Smooth muscle cell (in vitro differentiated cells): Measurements from ENCODE around the gene OR52I1. TPM values are rescaled to one million over a fixed set of nuclear protein-coding genes. Genes with fewer than 3 reads are reported as not detected.
A peak's percentile ranks its signal among the peaks of the same experiment; 100 is the strongest.

ENCODE experiments used
- DNase-seq: peaks from one replicate; lab custom pipeline; 2025; ENCODE audit not compliant: unreplicated experiment; lab: John Stamatoyannopoulos, UW
- H2AFZ ChIP-seq: fragments of 200-600 bp; sonication (generic); 2 replicates; pipeline ENCODE4 v1.6.0; 2016; ENCODE audit warnings: antibody characterized with exemption, low read depth, mild to moderate bottlenecking
- H3F3A ChIP-seq: fragments of 200-600 bp; sonication (generic); 2 replicates; pipeline ENCODE4 v1.6.0; 2017; ENCODE audit warnings: antibody characterized with exemption, low read depth
- H3K27ac ChIP-seq: fragments of 200-600 bp; sonication (generic); 2 replicates; pipeline ENCODE4 v1.5.1; 2016; ENCODE audit warnings: low read depth, mild to moderate bottlenecking
- H3K27me3 ChIP-seq: fragments of 200-600 bp; sonication (generic); 2 replicates; pipeline ENCODE4 v1.6.1; 2016; ENCODE audit warnings: low read depth, mild to moderate bottlenecking
- H3K36me3 ChIP-seq: fragments of 200-600 bp; sonication (generic); 2 replicates; pipeline ENCODE4 v1.5.1; 2016; ENCODE audit warnings: low read depth
- H3K4me1 ChIP-seq: fragments of 200-600 bp; sonication (generic); 2 replicates; pipeline ENCODE4 v1.5.1; 2016; ENCODE audit warnings: low read depth
- H3K4me2 ChIP-seq: fragments of 200-600 bp; sonication (generic); 2 replicates; pipeline ENCODE4 v1.6.0; 2016; ENCODE audit warnings: mild to moderate bottlenecking
- H3K4me3 ChIP-seq: fragments of 200-600 bp; sonication (generic); 2 replicates; pipeline ENCODE4 v1.5.1; 2016; ENCODE audit warnings: mild to moderate bottlenecking
- H3K79me2 ChIP-seq: fragments of 200-600 bp; sonication (generic); 2 replicates; pipeline ENCODE4 v1.6.0; 2016; ENCODE audit warnings: low read depth, mild to moderate bottlenecking
- H3K9ac ChIP-seq: fragments of 200-600 bp; sonication (generic); 2 replicates; pipeline ENCODE4 v1.6.0; 2016; ENCODE audit warnings: low read depth
- H3K9me3 ChIP-seq: fragments of 200-600 bp; sonication (generic); replicated peaks from 2 replicates; pipeline ENCODE4 v1.5.1; 2016; ENCODE audit warnings: low read depth
- H4K20me1 ChIP-seq: fragments of 200-600 bp; sonication (generic); 2 replicates; pipeline ENCODE4 v1.6.0; 2016; ENCODE audit warnings: low read depth
- WGBS: methylation state at CpG from one replicate; pipeline ENCODE4 v1.1.7; 2016; ENCODE audit warnings: low lambda C conversion rate; 5-methylcytosine and 5-hydroxymethylcytosine counted together
- polyA plus RNA-seq: library from polyadenylated mRNA; unstranded; fragments of >200 nt; fragmentation: Nextera tagmentation; extraction: Ambion mirVana; gene quantifications from 2 replicates; pipeline ENCODE4 v1.2.1, GENCODE V29; 2016
- total RNA-seq: library from RNA; depleted of rRNA; stranded (reverse); fragments of >200 nt; gene quantifications from 2 replicates; pipeline ENCODE4 v1.2.3, GENCODE V29; 2014
- TF ChIP-seq, protein P1 (sequence below): fragments of 200-600 bp; sonication (generic); IDR thresholded peaks from 2 replicates; pipeline ENCODE4 v1.5.1; 2017; ENCODE audit warnings: borderline replicate concordance, mild to moderate bottlenecking, antibody characterized with exemption; ENCODE audit not compliant: insufficient read depth, poor library complexity, severe bottlenecking

Gene OR52I1
- total and polyA plus RNA-seq, 2 experiments from 2014 or later: not detected

DNA sequence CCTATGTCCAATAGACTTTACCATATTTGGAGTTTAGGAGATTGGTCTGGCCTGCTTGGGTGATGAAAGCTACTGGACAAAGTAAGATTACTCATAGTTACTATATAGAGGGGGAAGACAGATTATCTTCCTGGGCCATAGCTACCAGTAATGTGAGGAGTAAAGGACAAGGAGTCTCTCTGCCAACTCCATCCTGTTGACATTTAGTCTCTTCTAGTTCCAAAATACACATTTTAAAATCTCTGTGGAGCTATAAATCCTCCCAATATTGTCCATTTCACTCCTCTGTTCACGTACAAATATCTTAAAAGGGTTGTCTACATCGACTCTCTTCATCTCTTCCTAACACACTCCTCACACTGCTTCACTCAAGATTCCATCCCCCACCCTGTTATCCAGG, 42.3 kb downstream of the OR52I1 start:
- Histone ChIP-seq H3K9ac (no peak overlapping the region), H2AFZ (peak overlapping the region; percentile 45), H3K36me3 (no peaks in the 10 kb centered on the region), H3K4me3 (no peak overlapping the region), H3K27me3 (no peaks in the 10 kb centered on the region), H3K4me2 (no peak overlapping the region), H3F3A (no peaks in the 10 kb centered on the region), H3K4me1 (no peaks in the 10 kb centered on the region), H4K20me1 (no peaks in the 10 kb centered on the region), H3K9me3 (no peaks in the 10 kb centered on the region), H3K27ac (no peak overlapping the region), H3K79me2 (no peaks in the 10 kb centered on the region)
- 87% methylated on average over 2 of the region's 2 CpGs for WGBS
- no peak for DNase-seq
- TF ChIP-seq, protein P1, sequence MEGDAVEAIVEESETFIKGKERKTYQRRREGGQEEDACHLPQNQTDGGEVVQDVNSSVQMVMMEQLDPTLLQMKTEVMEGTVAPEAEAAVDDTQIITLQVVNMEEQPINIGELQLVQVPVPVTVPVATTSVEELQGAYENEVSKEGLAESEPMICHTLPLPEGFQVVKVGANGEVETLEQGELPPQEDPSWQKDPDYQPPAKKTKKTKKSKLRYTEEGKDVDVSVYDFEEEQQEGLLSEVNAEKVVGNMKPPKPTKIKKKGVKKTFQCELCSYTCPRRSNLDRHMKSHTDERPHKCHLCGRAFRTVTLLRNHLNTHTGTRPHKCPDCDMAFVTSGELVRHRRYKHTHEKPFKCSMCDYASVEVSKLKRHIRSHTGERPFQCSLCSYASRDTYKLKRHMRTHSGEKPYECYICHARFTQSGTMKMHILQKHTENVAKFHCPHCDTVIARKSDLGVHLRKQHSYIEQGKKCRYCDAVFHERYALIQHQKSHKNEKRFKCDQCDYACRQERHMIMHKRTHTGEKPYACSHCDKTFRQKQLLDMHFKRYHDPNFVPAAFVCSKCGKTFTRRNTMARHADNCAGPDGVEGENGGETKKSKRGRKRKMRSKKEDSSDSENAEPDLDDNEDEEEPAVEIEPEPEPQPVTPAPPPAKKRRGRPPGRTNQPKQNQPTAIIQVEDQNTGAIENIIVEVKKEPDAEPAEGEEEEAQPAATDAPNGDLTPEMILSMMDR: no peak

DNA sequence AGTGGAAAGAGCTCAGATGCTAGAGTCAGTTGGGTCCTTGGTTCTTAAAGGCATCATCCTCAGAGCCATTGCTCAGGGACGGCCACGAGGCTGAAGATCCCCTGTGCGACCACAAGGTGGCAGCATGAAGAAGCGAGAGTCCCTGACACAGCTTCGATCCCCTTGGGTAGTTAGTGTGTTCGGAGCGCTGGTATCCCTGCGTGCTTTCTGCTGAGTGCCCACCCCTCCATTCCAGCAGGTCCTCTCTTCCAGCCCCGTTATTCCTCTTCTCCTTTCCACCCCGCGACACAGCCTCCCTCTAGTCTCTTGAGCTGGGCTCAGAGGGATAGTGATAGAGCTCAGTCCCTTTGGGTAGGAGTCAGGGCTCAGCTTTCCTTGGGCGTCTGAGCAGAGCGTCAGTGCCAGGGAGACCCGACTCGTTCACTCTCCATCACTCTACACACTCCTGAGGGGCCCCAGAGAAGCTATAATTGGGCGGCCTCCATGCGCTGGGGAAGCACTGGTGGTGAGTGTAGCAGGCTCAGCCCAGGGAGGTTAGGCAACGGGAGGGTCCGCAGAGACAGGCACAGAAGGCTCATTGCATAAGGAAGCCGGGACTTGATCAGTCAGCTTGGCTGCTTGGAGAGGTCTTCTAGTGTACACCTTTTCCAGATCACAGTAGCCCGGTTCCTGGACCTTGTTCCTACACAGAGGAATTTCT, 43.3 kb downstream of the OR52I1 start, which contains the start of gene OR51D1:
TSS of gene OR51D1 (plus strand) at position 516 of the 700 bp plus-strand sequence. CDS start 2,314 bp downstream, outside the sequence.
- peak within 1 kb of the TSS; percentile 79 for H2AFZ ChIP-seq
- 37% methylated on average over 21 of the region's 21 CpGs for WGBS
- H3K4me3 ChIP-seq: peak within 1 kb of the TSS; percentile 38

DNA sequence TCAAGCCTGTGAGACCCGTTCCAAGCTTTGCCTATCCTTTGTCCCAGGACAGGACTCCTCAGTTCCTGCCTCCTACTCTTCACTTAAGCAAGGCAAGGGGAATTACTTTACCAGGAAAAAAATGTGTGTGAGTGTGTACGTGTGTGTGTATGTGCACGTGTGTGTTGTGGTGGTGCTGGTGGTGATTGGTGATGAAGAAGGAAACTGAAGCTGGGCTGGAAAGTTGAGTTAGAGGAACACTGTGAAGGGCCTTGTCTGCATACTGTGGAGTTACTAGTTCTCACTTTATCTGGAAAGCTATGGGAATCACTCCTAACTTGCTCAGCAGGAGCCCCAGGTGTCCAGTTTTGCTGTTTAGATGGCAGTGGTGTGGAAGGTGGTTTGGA, 43.8 kb downstream of the OR52I1 start:
- H3K4me3 ChIP-seq: no peak overlapping the region
- H4K20me1 ChIP-seq: no peaks in the 10 kb centered on the region
- H3F3A ChIP-seq: no peaks in the 10 kb centered on the region
- no peak overlapping the region for H3K4me2 ChIP-seq
- no peaks in the 10 kb centered on the region for H3K4me1 ChIP-seq
- no peaks in the 10 kb centered on the region for H3K27me3 ChIP-seq
- no peak overlapping the region for H3K27ac ChIP-seq
- DNase-seq: no peak
- H3K36me3 ChIP-seq: no peaks in the 10 kb centered on the region
- TF ChIP-seq, protein P1: no peak
- no peaks in the 10 kb centered on the region for H3K9me3 ChIP-seq
- no peak overlapping the region for H2AFZ ChIP-seq
- 83% methylated on average over 3 of the region's 3 CpGs for WGBS
- no peaks in the 10 kb centered on the region for H3K79me2 ChIP-seq
- H3K9ac ChIP-seq: no peak overlapping the region

More for the DNA sequence above, 43.3 kb downstream of the OR52I1 start, which contains the start of gene OR51D1:
- H4K20me1 ChIP-seq: no peaks in the 10 kb centered on the region
- H3K4me1 ChIP-seq: no peaks in the 10 kb centered on the region
- DNase-seq: peak; percentile 43
- H3K9ac ChIP-seq: no peak within 1 kb of the TSS
- no peaks in the 10 kb centered on the region for H3K79me2 ChIP-seq
- H3K4me2 ChIP-seq: peak within 1 kb of the TSS; percentile 80
- no peaks in the 10 kb centered on the region for H3K36me3 ChIP-seq
- no peaks in the 10 kb centered on the region for H3K27me3 ChIP-seq
- TF ChIP-seq, protein P1: peak; percentile 89
- no peaks in the 10 kb centered on the region for H3K9me3 ChIP-seq
- H3K27ac ChIP-seq: no peak within 1 kb of the TSS
- no peaks in the 10 kb centered on the region for H3F3A ChIP-seq

DNA sequence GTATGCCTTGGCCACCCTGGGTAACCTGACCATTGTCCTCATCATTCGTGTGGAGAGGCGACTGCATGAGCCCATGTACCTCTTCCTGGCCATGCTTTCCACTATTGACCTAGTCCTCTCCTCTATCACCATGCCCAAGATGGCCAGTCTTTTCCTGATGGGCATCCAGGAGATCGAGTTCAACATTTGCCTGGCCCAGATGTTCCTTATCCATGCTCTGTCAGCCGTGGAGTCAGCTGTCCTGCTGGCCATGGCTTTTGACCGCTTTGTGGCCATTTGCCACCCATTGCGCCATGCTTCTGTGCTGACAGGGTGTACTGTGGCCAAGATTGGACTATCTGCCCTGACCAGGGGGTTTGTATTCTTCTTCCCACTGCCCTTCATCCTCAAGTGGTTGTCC, 46.1 kb downstream of the OR52I1 start:
- no peak overlapping the region for H2AFZ ChIP-seq
- H3F3A ChIP-seq: no peaks in the 10 kb centered on the region
- no peak for DNase-seq
- no peaks in the 10 kb centered on the region for H3K36me3 ChIP-seq
- no peak overlapping the region for H3K9ac ChIP-seq
- H3K79me2 ChIP-seq: no peaks in the 10 kb centered on the region
- TF ChIP-seq, protein P1: no peak
- no peak overlapping the region for H3K4me2 ChIP-seq
- no peaks in the 10 kb centered on the region for H3K4me1 ChIP-seq
- H3K9me3 ChIP-seq: no peaks in the 10 kb centered on the region
- H3K27me3 ChIP-seq: no peaks in the 10 kb centered on the region
- H3K27ac ChIP-seq: no peak overlapping the region
- 92% methylated on average over 6 of the region's 6 CpGs for WGBS
- H3K4me3 ChIP-seq: no peak overlapping the region
- H4K20me1 ChIP-seq: no peaks in the 10 kb centered on the region
